MM.1S (cell line): ENCODE data around the gene NETO1.

ENCODE experiments used
- CTCF ChIP-seq: fragments of 300-600 bp; sonication (generic); IDR thresholded peaks from 2 replicates; pipeline ENCODE4 v1.5.1; 2016; ENCODE audit warnings: antibody characterized with exemption, low read length, mixed read lengths
- EZH2phosphoT487 ChIP-seq: fragments of 300-600 bp; sonication (generic); IDR thresholded peaks from 2 replicates; pipeline ENCODE4 v1.6.1; 2018; ENCODE audit warnings: antibody characterized with exemption, low read length

GRCh38 chr18:72866901-72867745, 664 bp downstream of the NETO1 start:
- TF ChIP-seq EZH2phosphoT487: no peak
- TF ChIP-seq CTCF: no peak
